Spinal cord (tissue), 10 donors: ENCODE results near the gene NOP10. TPM values are rescaled to one million over a fixed set of nuclear protein-coding genes. Genes with fewer than 3 reads are reported as not detected.
A peak's percentile ranks its signal among the peaks of the same experiment; 100 is the strongest.
"Not testable (repeated sequence)": the region's sequence is repeated elsewhere in the genome, so short reads cannot be mapped to it uniquely, and the experiment has no call there.

Source experiments
- DNase-seq, 6 donors: peaks; one replicate each; pipeline versions ENCODE4 v3.0.0 to v3.0.0-alpha.2; 2013 to 2015; ENCODE audit warnings: low spot score in 6 of 6, low read depth in 4 of 6
- H3K27ac ChIP-seq: one replicate; pipeline ENCODE4 v1.5.1; 2013; ENCODE audit warnings: low read depth, low read length, control low read depth
- H3K27me3 ChIP-seq: one replicate; pipeline ENCODE4 v1.6.1; 2013; ENCODE audit warnings: low read length; ENCODE audit not compliant: control insufficient read depth, insufficient read depth
- H3K36me3 ChIP-seq: one replicate; pipeline ENCODE4 v1.6.1; 2013; ENCODE audit warnings: low read length; ENCODE audit not compliant: control insufficient read depth, insufficient read depth
- H3K4me1 ChIP-seq: one replicate; pipeline ENCODE4 v1.6.1; 2013; ENCODE audit warnings: low read length; ENCODE audit not compliant: control insufficient read depth, insufficient read depth
- H3K4me3 ChIP-seq: one replicate; pipeline ENCODE4 v1.5.1; 2013; ENCODE audit warnings: low read depth, low read length, control low read depth
- H3K9me3 ChIP-seq: one replicate; pipeline ENCODE4 v1.6.1; 2013; ENCODE audit warnings: low read length; ENCODE audit not compliant: control insufficient read depth, insufficient read depth
- WGBS: methylation state at CpG from one replicate; pipeline ENCODE4 v1.1.5; 2013; ENCODE audit warnings: missing lambda C conversion rate; ENCODE audit not compliant: insufficient coverage; 5-methylcytosine and 5-hydroxymethylcytosine counted together
- long read RNA-seq, 4 donors: transcript quantifications; one replicate each; lab custom pipeline, GENCODE V29; 2026
- polyA plus RNA-seq, 2 donors: library from polyadenylated mRNA; unstranded; fragments of 120-200 nt; gene quantifications; one replicate each; pipeline ENCODE4 v1.2.1, GENCODE V29; 2013; ENCODE audit not compliant: insufficient read length in 2 of 2
- total RNA-seq, 2 donors: library from RNA; depleted of rRNA in 1 of 2; stranded (reverse); fragments of 120-200 nt in 1 of 2; fragments of >200 nt in 1 of 2; gene quantifications; one replicate each; pipeline versions ENCODE4 v1.2.3 to v1.2.4, GENCODE V29; 2013 to 2014
- donor health status: healthy.

The NOP10 gene
- total RNA-seq (100 to 1,000 TPM in 1 of 2 donors, 10 to 100 TPM in 1; 71.7 to 177 TPM), polyA plus RNA-seq (100 to 1,000 TPM; 115 to 117 TPM)
- long read RNA-seq, donor 1, transcript NOP10-201 (2 exons, 554 nt) = major isoform, 121 of 122 reads
- long read RNA-seq, donor 1, partial matches to known transcripts = 0 of 122 reads
- long read RNA-seq, donor 1, other reads (novel, unspliced or antisense) = 0 of 122 reads
- long read RNA-seq, donor 2, transcript NOP10-201 (2 exons, 554 nt) = major isoform, 50 of 50 reads
- long read RNA-seq, donor 2, partial matches to known transcripts = 0 of 50 reads
- long read RNA-seq, donor 2, other reads (novel, unspliced or antisense) = 0 of 50 reads
- long read RNA-seq, donor 3, transcript NOP10-201 (2 exons, 554 nt) = major isoform, 62 of 62 reads
- long read RNA-seq, donor 3, partial matches to known transcripts = 0 of 62 reads
- long read RNA-seq, donor 3, other reads (novel, unspliced or antisense) = 0 of 62 reads
- long read RNA-seq, donor 4, transcript NOP10-201 (2 exons, 554 nt) = major isoform, 206 of 206 reads
- long read RNA-seq, donor 4, partial matches to known transcripts = 0 of 206 reads
- long read RNA-seq, donor 4, other reads (novel, unspliced or antisense) = 0 of 206 reads

DNA sequence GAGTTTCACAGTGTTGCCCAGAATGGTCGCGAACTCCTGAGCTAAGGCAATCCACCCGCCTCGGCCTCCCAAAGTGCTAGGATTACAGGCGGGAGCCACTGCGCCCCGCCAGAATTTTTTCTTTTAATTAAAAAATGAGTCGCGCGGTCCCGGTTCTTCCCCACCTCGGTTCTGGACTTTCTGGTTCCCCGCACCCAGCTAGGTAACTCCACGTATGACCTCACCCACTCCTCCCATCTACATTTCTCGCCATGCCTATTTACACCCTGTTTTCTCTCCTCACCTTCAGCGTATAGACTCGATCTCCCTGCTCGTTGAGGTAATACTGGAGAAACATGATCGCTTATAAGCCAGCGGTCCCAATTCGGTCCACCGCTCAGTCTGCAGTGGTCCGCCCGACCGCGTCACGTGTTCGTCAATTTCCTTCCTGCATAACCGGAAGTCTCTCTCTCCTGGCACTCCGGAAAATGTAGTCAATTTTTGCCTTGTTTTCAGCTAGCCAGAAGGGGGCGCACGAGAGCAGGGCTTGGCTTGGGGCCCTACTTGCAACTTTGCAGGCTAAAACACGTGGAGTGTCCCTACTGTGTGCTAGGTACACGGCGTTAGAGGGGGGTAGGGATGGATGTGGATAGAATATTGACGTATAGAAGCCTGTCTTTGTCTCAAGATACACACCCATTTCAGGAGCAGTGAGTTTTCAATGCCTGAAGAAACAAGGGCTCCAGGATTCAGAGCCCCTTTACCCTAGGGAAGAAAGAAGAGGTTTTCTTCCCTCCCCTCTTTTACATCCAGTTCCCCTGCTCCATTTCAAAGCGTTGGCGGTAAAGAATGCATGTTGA is at the start of gene NOP10, which contains the start of gene NUTM1:
Gene NOP10 (minus strand): TSS at position 400 of the 839 bp plus-strand sequence. CDS start 63 bp downstream, at position 337.
Gene NUTM1 (plus strand): TSS at position 579 of the 839 bp plus-strand sequence. CDS start 382 bp downstream, outside the sequence.
- no peaks in the 10 kb centered on the region for H3K9me3 ChIP-seq
- peaks cover 11% of the 10 kb centered on the region for H3K36me3 ChIP-seq
- H3K4me3 ChIP-seq = peak within 1 kb of the TSS; percentile 74
- H3K27ac ChIP-seq = peak within 1 kb of the TSS; percentile 87
- H3K27me3 ChIP-seq = no peaks in the 10 kb centered on the region
- H3K4me1 ChIP-seq = peaks cover 15% of the 10 kb centered on the region
- WGBS = 0% methylated on average over 33 of the region's 38 CpGs
- peak; percentile 74 to 97 (median 81) for DNase-seq

DNA sequence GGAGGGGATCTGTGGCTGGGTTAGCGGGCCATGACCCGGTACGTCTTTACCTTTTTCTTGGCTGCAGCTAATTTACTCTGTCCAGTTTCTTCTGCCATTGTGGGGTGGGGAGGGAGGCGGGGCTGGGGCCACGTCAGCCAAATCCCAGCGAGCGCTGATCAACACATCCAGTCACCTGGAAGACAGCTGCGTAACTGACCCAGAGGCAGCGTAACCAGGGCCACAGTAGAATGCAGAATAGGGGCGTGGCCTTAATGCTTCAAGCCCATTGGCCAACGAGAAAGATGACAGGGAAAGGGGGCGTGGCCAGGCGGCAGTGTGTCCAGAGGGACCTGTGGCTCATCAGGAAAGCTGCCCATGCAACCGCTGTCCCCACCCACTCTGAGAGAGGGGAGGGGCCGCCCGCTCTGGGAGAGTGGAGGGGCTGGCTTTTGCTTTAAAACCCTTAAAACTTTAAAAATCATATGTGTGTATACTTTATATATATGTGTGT is 46.7 kb upstream of the NOP10 start:
- H3K4me3 ChIP-seq, H3K36me3 ChIP-seq, H3K27me3 ChIP-seq, DNase-seq, H3K9me3 ChIP-seq, H3K4me1 ChIP-seq, H3K27ac ChIP-seq: not testable (repeated sequence)
- no CpG with 5 or more reads among the region's 16 CpGs for WGBS

DNA sequence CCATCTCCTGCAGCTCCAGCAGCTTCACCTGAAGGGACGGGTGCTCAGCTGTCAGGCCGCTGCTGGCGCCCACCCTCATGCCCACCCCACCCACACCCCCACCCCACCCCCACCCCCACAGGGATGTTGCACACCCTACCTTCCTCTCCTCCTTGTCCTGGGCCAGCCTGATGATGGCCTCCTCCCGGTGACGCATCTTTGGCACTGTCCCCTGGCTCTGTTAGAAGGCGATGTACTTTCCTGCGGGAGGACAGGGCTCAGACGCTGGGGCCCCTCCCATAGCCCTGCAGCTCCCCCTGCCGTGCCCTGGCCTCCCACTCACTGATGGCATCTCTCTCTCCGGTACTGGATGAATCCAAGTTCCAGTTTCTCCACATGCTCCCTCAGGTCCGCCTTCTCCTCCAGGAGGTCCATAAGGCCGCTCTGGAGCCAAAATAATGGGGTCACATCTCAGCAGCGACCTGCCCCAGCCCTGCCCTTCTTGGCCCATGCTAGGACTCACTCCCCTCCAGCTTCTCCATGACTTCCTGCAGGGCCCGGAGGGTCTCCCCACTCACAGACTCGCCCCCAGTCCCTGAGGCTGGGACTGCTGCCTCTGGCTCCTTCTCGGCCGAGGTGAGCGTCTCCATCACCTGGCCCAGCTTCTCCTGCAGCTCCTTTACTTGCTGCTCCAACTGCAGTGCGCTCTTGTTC is 39.0 kb upstream of the NOP10 start:
- H3K4me3 ChIP-seq, H3K27ac ChIP-seq, DNase-seq, H3K36me3 ChIP-seq, H3K9me3 ChIP-seq, H3K4me1 ChIP-seq, H3K27me3 ChIP-seq: not testable (repeated sequence)
- no CpG with 5 or more reads among the region's 19 CpGs for WGBS

- H3K4me3 ChIP-seq, H3K9me3 ChIP-seq, DNase-seq, H3K4me1 ChIP-seq, H3K27me3 ChIP-seq, H3K27ac ChIP-seq, H3K36me3 ChIP-seq: not testable (repeated sequence)
- WGBS = 90% methylated on average over 3 of the region's 4 CpGs
Measured at GRCh38 chr15:34380491-34380890, 37.6 kb upstream of the NOP10 start.

DNA sequence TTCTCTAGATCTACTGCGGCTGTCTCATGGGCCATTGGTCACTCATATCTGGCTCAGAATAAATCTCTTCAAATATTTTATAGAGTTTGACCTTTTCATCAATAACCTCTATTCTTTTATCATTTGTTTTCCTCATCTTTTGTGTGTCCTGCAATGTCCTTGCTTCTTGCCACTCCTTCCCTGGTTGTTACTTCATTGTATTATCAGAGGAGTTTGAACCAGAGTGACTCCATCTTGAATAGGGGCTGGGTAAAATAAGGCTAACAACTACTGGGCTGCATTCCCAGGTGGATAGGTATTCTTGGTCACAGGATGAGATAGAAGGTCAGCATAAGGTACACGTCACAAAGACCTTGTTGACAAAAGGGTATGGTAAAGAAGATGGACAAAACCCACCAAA is 33.9 kb upstream of the NOP10 start:
- no peak overlapping the region for H3K27ac ChIP-seq
- H3K27me3 ChIP-seq = no peaks in the 10 kb centered on the region
- H3K4me3 ChIP-seq = no peak overlapping the region
- no CpG with 5 or more reads among the region's 2 CpGs for whole genome bisulfite sequencing
- DNase-seq = no peak
- H3K9me3 ChIP-seq = no peaks in the 10 kb centered on the region
- no peaks in the 10 kb centered on the region for H3K4me1 ChIP-seq
- H3K36me3 ChIP-seq = no peaks in the 10 kb centered on the region

- not testable (repeated sequence) for H3K4me1 ChIP-seq, H3K27me3 ChIP-seq, H3K27ac ChIP-seq, H3K36me3 ChIP-seq, H3K9me3 ChIP-seq, DNase-seq, H3K4me3 ChIP-seq
- WGBS = no CpG with 5 or more reads among the region's 2 CpGs
Measured at GRCh38 chr15:34375541-34375940, 32.6 kb upstream of the NOP10 start.

DNA sequence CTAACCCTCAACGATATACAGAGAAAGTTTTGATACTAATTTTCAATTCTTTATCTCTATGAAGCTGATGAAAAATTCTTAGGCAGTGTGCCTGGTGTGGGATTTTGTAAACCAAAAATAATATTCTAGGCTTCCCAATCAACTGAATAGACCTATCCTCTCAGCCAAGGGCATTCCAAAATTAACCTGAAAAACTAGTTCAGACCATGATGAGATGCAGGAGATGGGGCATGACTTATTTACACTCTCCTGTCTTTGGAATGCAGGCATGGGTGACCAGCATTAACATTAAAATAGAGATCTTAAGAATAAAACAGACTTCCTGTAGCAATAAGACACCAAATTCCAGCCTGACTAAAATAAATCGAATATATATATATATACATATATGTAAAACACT is 31.9 kb upstream of the NOP10 start:
- Histone ChIP-seq H3K27ac (no peak overlapping the region), H3K4me3 (no peak overlapping the region), H3K27me3 (no peaks in the 10 kb centered on the region), H3K9me3 (no peaks in the 10 kb centered on the region), H3K36me3 (no peaks in the 10 kb centered on the region), H3K4me1 (no peaks in the 10 kb centered on the region)
- no peak for DNase-seq
- WGBS = no CpG with 5 or more reads among the region's 2 CpGs

DNA sequence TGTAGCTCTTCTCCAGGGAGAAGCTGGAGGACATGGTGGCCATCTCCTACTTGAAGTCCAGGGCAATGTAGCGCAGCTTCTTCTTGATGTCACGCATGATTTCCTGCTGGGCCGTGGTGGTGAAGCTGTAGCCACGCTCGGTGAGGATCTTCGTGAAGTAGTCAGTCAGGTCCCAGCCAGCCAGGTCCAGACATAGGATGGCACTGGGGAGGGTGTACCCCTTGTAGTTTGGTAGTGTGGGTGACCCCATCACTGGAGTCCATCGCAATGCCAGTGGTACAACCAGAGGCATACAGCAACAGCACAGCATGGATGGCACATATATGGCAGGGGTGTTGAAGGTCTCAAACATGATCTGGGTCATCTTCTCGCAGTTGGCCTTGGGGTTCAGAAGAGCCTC is 31.0 kb upstream of the NOP10 start:
- Histone ChIP-seq H3K36me3 (no peaks in the 10 kb centered on the region), H3K4me3 (no peak overlapping the region), H3K27me3 (no peaks in the 10 kb centered on the region), H3K27ac (no peak overlapping the region), H3K4me1 (no peaks in the 10 kb centered on the region), H3K9me3 (no peaks in the 10 kb centered on the region)
- no peak for DNase-seq
- 96% methylated on average over 8 of the region's 8 CpGs for WGBS

- no peaks in the 10 kb centered on the region for H3K36me3 ChIP-seq
- no peak overlapping the region for H3K27ac ChIP-seq
- no peak for DNase-seq
- no peaks in the 10 kb centered on the region for H3K9me3 ChIP-seq
- H3K27me3 ChIP-seq = no peaks in the 10 kb centered on the region
- WGBS = 50% methylated on average over 2 of the region's 2 CpGs
- no peak overlapping the region for H3K4me3 ChIP-seq
- H3K4me1 ChIP-seq = peaks cover 15% of the 10 kb centered on the region
Measured at GRCh38 chr15:34370643-34371042, 27.7 kb upstream of the NOP10 start.
